NB4 (cell line): ENCODE data around the gene CELA1.
"Not testable (repeated sequence)": the region's sequence is repeated elsewhere in the genome, so short reads cannot be mapped to it uniquely, and the experiment has no call there.

Experiments used
- TF ChIP-seq, protein P1 (sequence below): IDR thresholded peaks from one replicate; pipeline ENCODE4 v1.5.1; 2012; ENCODE audit warnings: low read depth, low read length
- TF ChIP-seq, protein P2 (sequence below): IDR thresholded peaks from 2 replicates; pipeline ENCODE4 v1.6.1; 2011; ENCODE audit warnings: low read depth, low read length

DNA sequence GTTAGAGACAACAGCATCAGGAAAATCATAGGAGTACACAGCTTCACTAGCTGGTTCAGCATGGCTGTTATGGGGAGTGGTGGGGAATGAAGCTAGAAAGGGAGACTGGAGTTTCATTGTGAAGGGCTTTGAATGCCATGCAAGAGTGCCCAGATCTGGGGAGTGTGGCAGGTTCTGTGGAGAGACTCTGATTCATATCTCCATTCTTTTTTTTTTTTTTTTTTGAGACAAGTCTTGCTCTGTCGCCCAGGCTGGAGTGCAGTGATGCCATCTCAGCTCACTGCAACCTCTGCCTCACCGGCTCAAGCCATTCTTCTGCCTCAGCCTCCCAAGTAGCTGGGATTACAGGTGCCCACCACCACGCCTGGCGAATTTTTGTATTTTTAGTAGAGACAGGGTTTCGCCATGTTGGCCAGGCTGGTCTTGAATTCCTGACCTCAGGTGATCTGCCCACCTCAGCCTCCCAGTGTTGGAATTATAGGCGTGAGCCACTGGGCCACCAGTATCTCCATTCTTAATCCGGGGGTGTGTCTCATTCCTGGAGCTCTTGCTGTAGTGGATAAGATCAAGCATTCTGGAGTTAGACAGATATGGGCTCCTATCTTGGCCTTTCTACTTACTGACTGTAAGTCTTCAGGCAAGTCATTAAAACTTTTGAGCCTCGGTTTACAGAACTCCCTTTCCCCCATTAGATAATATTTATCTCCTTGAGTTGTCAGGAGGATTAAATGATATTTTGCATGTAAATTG is 28.2 kb downstream of the CELA1 start:
- TF ChIP-seq, protein P1, sequence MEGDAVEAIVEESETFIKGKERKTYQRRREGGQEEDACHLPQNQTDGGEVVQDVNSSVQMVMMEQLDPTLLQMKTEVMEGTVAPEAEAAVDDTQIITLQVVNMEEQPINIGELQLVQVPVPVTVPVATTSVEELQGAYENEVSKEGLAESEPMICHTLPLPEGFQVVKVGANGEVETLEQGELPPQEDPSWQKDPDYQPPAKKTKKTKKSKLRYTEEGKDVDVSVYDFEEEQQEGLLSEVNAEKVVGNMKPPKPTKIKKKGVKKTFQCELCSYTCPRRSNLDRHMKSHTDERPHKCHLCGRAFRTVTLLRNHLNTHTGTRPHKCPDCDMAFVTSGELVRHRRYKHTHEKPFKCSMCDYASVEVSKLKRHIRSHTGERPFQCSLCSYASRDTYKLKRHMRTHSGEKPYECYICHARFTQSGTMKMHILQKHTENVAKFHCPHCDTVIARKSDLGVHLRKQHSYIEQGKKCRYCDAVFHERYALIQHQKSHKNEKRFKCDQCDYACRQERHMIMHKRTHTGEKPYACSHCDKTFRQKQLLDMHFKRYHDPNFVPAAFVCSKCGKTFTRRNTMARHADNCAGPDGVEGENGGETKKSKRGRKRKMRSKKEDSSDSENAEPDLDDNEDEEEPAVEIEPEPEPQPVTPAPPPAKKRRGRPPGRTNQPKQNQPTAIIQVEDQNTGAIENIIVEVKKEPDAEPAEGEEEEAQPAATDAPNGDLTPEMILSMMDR: not testable (repeated sequence)
- TF ChIP-seq, protein P2, sequence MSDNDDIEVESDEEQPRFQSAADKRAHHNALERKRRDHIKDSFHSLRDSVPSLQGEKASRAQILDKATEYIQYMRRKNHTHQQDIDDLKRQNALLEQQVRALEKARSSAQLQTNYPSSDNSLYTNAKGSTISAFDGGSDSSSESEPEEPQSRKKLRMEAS: not testable (repeated sequence)
